GM12878 (cell line): Measurements from ENCODE around the gene PRRC2B. TPM values are rescaled to one million over a fixed set of nuclear protein-coding genes. Genes with fewer than 3 reads are reported as not detected.
A peak's percentile ranks its signal among the peaks of the same experiment; 100 is the strongest.

Experiments used
- CBX5 ChIP-seq: sonication (generic); IDR thresholded peaks from 2 replicates; pipeline ENCODE4 v1.6.1; 2016; ENCODE audit warnings: low read depth, moderate library complexity, mild to moderate bottlenecking, inconsistent platforms
- MXI1 ChIP-seq: fragments of 150-350 bp; IDR thresholded peaks from 2 replicates; pipeline ENCODE4 v1.6.1; 2011; ENCODE audit warnings: low read depth, mild to moderate bottlenecking, inconsistent platforms, low read length, improper control_type of control experiment
- RB1 ChIP-seq: fragments of 450-650 bp; formaldehyde crosslinking; IDR thresholded peaks from 2 replicates; pipeline ENCODE4 v1.6.1; 2017; ENCODE audit warnings: mild to moderate bottlenecking, borderline replicate concordance
- SKIL ChIP-seq: fragments of 450-650 bp; IDR thresholded peaks from 2 replicates; pipeline ENCODE4 v1.6.1; 2017; ENCODE audit warnings: mild to moderate bottlenecking, low read depth, inconsistent platforms; ENCODE audit not compliant: poor library complexity, severe bottlenecking
- SPI1 ChIP-seq: IDR thresholded peaks from 2 replicates; pipeline ENCODE4 v1.6.1; 2011; ENCODE audit warnings: low read depth, mild to moderate bottlenecking, low read length, moderate library complexity, borderline replicate concordance; ENCODE audit not compliant: insufficient read depth
- ZBTB33 ChIP-seq: fragments of 450-650 bp; IDR thresholded peaks from 2 replicates; pipeline ENCODE4 v1.6.1; 2017; ENCODE audit warnings: mild to moderate bottlenecking
- polyA plus RNA-seq, 11 experiments: library from polyadenylated mRNA; depleted of rRNA in 4 of 11; unstranded in 6 of 11; stranded (reverse) in 5 of 11; fragments of >200 nt; fragmentation: Nextera tagmentation in 4 of 11; fragmentation: Illumina TruSeq in 1 of 11; extraction: Ambion mirVana in 4 of 11; extraction: Trizol in 1 of 11; gene quantifications; 1 replicate in 1 of 11; 2 replicates in 10 of 11; pipeline versions ENCODE4 v1.2.1 to v1.2.3, GENCODE V29; 2011 to 2016; ENCODE audit warnings: inconsistent platforms in 2 of 11, missing spikeins in 2 of 11, low read depth in 1 of 11
- total RNA-seq, 4 experiments: library from RNA; depleted of rRNA in 3 of 4; stranded (reverse); fragments of >200 nt in 3 of 4; fragmentation: Illumina TruSeq in 1 of 4; extraction: Trizol in 1 of 4; gene quantifications; 2 replicates each; pipeline versions ENCODE4 v1.2.1 to v1.2.3, GENCODE V29; 2013 to 2021

Gene PRRC2B
- total and polyA plus RNA-seq, 10 of the 15 experiments (the other 5 are each of a cell fraction or from before 2014, with no cell fraction given): 0.84 to 155 (median 28.7) TPM

- TF ChIP-seq SKIL (no peak), SPI1 (no peak), ZBTB33 (no peak), MXI1 (no peak; the same call in 1 of the 2 replicates), RB1 (peak; percentile 42; the same call in 1 of the 2 replicates), CBX5 (no peak)
These were observed 109.1 kb downstream of the PRRC2B start, which contains the start of gene POMT1 (continued) for GRCh38 chr9:131502781-131503625.
